GM03348 (cell line): Measurements from ENCODE around the gene MAB21L1.

Experiments used
- DNase-seq: peaks from one replicate; pipeline ENCODE4 v3.0.0; 2012; ENCODE audit warnings: low spot score

MAB21L1 gene

DNA sequence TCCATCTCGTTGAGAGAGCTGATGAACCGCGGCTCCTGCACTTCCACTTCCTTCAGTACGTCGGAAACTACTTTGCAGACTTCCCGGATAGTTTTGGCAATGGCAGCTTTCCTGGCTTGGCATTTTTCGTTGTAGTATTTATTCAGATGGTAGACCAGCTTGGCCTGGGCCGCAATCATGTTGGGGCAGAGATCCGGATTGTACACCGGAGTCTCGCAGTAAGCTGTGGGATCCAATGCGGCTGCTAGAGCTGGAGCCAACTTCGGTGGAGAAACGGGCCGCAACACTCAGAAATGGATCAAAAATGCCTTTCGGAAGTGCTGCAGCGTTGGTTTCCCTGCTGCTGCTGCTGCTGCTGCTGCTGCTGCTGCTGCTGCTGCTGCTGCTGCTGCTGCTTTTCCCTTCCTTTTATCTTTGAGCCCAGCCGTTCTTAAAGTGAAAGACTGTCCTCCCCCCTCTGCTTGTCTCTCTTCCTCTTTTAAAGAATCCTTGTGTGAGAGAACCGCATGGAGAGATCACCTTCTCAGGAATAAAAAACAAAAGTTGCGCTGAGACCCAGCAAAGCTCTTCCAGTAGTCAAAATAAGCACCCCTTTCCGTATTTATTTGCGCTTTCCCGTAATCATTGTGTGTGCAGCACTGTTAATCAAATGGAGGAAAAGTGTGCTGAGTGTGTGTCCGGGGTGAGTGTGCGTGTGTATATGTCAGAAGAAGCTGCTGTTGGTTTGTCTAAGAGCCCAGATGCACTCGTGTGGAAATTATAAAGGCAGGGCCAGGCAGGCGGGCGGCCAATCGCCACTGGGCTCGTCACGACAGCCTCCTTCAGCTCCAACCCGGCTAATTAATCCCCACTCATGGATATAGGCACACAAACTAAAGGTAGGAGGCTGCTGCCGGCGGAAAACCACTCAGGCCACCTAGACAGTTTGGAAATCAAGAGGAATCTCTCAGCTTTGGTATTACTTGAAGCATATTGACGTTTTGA, at the start of gene MAB21L1:
Gene MAB21L1 (minus strand): TSS at position 730 of the 984 bp plus-strand sequence. CDS start 551 bp downstream, at position 179.
- peak; percentile 89 for DNase-seq

DNA sequence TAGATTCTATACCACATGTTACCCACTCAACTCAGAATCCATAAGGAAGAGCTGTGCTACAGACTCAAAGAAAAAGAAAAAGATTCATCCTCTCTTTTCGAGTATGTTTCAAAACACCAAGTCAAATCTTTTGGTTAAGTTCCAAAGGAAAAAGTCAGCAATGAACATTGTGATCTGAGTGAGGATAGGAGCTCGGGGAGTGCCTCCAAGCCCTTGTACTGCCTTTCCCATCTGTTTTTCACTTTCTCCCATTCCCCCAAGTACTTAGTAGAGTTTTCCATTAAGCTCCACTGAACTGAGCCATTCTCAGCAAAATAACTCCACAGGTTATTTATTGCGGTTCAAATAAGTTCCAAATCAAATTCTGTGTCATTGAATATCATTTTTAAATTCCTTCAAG, 47.7 kb upstream of the MAB21L1 start:
- DNase-seq: no peak

DNA sequence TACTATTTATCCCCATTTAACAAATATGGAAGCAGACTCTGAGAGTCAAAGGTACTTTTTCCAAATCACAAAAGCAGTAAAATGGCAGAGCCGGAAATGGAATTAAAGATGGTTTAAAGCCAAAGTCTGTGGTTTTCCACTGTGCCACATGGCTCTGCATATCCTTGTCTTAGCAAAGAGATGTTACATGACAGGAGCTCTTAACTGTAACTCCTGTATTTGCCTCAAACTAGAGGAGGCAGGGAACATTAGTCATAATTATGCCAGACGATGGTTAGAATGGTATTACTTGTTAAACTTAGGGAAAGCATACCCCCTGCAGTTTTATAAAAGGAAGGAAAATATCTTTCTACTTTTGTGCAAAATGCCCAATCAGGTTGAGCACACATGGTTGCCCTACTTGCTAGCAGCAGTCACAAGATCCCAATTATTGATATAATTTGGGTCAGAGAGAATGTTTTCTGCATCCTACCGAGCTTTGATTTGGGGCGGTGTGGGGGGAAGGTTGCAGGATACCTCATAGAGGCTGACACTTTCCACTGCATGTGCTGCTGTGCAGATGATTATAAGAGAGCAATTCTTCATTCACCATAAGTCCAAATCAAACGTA, 42.0 kb upstream of the MAB21L1 start:
- no peak for DNase-seq

DNA sequence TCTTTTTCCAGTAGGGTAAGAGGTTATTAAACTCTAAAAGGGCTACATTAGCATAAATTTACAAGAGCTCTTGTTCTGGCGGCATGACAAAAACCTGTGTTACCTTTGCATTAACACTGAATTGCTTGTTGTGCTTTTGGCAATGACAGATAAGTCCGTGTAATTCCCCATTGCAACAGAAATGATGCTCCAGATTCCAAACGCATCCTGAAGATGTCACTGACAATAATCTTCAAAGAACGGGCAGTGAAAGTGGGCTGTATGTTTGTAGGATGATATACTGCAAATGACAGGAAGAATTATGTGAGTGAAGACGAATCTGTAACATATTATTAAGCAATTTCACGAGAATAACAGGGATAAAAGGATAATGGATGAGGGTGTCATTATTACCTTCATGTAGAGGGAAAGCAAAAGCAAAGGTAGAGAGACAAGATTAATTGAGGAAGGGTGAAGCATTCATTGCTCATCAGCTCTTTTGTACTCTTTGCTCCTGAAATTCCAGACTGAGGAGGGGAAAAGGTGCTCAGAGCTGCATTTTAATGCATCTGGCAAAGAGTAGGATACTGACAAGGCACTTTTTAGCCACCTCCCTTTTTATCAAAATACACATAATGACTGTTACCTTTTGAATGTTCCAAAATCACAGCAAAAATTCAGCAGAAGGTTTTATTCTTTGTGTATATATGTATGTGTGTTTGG, 38.5 kb upstream of the MAB21L1 start:
- no peak for DNase-seq

DNA sequence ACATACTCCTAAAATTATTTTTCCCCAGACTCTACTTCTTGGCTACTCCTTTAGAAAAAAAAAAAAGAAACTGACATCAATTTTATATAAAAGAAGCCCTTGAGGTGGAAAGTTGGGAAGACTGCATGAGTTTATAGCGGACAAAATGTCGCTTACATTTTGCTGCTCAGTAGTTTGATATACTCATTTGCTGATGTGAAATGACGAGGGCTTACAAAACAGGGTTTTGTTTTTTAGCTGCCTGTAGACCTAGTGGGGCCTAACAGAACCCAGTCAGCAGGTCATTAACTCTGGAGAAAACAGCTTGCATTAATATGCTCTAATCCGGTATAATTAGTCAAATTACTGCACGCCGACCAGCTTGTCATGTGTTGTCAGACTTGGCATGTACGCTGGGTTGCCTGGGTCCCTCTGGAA, 37.6 kb upstream of the MAB21L1 start:
- DNase-seq: no peak

DNA sequence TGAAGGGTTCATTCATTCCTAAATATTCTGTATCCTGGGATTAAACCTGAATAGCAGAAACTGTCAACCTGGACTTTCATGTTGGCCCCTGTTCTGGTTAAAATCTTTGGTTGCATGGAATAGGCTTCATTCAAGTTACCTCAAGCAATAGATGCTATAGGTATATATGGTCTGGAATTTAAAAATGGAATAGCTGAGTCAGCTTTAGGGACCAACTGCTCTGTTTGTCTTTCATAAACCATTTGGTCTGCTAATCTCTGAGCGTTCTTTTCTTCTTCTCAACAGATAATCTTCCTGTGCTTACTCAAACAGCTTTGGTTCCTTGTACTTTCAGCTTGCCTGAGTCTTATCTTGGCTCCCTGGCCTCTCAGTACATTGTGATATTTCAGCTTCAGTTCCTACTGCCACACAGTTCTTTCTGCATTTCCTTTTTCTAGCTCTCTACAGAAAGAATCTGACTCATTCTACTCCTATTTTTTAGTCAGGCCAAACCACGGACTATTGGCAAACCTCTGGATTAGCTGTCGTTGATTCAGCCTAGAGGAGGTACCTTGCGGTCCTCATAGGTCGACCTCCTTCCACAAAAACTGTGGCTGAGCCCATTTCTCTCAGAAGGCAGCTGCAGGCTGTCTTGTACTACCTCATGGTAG, 35.9 kb upstream of the MAB21L1 start:
- peak; percentile 90 for DNase-seq

DNA sequence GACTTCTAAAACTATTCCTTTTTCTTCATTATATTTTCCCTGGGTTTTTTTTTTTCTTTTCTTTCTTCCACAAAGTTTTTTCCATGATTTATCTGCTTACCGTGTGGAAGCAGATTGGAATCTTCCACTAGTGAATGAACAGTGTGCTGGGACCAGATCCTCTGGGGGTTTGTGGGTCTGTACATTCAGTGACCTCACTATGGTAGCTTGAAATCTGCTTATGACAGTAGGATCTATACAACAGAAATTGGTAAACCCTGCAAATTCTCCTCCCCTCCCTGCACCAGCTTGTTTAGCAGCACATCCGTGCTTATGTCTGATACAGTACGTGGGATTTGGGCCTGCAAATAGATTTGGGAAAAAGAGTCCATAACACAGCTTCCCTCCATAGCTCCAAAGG, 26.0 kb upstream of the MAB21L1 start:
- no peak for DNase-seq

DNA sequence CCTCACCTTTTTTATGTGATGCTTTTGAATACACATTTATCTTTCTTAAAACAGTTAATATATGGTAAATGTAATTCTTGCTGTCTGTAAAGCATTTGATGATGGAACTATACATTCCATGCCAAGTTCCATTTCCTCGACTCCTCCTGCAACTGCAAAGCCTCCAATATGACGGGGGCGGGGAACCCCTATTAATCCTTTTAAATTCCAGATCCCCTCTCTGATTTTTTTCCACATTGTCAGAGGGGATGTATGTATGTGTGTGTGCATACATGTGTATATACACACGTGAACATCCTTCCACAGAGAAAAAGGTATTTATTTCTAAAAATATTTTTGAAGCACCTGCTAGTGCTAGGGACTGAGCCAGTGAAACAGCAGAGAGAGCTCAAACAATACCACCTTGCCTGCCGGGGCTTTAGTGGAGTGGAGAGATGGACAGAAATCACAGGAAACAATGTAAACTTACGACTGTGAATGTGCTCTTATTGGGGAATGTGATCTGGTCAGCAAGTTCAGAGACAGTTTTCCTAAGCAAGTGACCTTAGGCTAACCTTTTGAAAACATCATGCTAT, 25.3 kb upstream of the MAB21L1 start:
- DNase-seq: no peak

DNA sequence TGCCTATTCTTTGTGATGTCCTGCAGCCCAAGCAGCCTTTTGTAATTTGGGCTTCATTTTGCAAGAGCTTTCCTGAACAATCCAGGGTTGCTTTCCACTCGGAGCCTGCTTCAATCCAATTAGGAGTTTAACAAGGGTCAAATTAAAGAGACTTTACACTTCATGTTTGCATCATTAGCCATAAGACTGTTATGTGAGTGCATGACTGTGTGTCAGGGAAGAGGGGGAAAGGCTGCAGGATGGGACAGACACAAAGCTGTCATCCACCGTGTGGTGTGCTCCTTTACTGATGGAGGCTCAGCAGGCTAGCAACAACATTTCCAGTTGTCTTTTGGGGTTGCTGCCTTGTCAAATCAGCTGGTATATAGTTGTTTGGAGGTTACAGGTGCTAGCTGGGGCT, 23.7 kb upstream of the MAB21L1 start:
- DNase-seq: no peak

DNA sequence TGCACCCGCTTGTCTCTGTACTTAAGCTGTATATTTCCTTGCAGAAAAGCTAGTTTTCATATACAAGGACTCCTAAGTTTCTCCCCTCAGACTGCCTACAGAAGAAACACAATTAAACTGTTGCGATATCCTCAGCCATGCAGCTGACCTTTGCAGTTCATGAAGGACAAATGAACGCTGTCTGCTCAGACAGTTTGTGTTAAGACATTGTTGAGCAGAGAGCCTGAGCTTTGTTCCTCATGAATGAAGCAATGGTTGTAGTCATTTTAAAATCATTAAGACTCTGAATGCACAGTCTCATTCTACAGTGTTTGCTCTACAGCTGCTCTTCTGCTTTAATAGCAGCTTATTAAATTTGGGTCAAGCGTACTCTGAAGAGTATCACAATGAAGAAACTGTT, 23.2 kb upstream of the MAB21L1 start:
- DNase-seq: no peak

DNA sequence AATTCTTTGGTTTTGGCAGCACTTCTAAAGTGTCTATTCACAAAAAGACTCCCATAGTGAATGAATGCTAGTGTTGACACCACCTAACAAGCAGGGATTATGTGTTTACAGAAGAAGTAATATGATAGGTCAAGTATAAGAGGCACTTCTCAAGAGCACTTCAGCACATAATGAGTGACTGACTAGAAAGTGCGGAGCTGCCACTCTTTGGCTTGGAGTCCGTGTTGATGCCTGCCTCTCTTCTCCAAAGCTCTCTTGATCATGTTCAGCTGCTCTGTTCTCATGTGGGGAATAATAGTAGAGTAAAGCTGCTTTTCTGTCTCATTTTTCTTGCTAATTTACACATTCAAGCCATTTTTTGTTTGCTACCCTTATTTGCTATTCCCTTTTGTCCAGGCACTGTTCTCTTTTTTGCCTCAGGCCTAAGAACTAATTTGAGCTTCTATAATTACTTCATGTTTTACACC, 22.7 kb upstream of the MAB21L1 start:
- DNase-seq: no peak

DNA sequence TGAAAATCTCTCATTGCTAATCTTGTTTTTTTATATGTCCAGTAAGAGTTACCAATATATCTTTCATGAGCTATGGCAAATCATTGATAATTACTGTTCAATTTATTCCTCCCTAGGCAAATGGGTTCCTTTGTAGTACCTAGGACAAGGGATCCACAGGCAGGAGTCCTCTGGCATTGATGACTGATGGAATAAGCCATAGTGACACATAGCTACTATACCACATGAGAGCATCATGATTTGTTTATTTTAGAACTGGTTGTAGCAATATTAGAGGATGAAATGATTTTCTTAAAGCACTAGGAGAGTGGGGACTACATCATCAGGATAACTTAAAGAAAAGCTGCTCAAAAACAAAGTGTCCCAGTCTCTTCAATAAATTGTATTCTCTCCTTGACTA, 21.7 kb upstream of the MAB21L1 start:
- DNase-seq: no peak

DNA sequence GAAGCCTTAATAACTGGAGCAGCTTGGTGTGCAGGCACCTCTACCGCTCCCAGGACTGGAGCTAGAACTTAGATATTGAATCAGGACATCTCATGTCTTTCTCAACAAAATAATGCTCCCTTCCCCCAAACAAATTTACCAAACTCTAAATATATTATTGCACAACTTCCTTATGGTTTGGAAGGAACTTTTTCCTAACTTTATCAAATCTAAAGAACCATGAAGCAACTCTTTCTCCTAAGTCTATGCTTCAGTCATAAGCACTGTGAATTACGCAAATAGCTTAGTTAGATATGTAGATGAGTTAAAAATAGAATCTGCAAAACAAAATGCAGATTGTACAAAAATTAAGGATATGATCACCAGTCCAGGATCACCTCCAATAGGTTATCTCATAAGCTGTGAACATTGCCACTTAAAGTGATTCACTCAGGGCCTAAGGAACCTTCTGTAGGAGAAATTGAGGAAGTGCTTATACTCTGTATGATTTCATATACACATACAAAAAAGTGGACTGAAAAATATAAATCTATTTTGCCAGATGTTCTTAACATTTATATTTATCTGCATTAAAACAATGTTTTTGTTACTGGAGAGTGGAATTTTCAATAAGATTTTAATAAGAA, 20.4 kb upstream of the MAB21L1 start:
- DNase-seq: no peak

DNA sequence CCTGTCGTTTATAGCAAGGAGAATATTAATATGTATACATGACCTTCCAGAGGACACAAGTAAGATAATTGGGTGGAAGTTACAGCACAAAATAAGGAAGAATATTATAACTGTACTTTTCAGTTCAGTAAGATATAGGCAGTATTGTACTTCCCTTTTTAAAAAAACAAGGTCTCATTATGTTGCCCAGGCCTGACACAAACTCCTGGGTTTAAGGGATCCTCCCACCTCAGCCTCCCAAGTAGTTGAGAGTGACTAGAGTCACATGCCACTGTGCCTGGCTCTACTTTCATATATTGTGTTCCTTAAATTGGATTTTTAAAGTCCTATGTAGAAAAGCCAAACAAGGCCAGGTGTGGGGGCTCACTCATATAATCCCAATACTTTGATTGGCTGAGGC, 19.5 kb upstream of the MAB21L1 start:
- DNase-seq: no peak

DNA sequence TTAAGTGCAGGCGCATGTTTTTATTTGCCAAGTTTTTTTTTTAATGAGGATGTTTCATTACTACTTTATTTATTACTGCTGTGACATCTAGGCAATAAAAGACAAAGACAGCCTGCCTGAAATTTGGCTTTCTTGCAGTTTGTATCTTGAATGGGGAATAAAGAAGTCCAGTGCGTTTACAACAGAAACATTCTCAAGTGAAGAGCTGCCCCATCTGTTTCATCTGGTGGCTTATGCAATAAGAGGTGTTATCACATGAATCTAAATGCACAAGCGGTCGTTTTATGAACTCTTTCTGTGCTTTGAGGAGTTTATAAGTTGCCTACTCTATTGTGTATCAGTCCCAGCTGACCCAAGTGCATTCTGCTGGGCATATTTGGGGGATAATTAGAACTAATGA, 12.6 kb upstream of the MAB21L1 start:
- DNase-seq: no peak

DNA sequence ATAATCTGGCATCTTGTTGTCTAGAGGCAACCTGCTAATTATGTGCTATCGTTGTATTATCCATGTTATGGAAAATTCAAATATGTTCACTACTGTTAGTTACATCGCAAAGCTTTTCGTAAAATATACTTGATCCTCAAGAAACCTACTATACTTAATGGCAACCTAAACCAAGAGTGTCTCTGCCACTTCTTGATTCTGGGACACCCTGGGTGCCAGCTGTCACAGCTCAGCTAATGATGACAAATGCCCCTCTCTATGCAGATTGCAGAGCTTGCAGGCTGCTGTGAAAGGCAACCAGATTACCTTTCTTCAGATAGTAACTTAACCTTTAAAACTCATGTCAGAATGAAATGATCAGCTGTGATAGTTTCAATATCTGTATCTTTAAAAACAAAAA, 8.9 kb upstream of the MAB21L1 start:
- DNase-seq: no peak

DNA sequence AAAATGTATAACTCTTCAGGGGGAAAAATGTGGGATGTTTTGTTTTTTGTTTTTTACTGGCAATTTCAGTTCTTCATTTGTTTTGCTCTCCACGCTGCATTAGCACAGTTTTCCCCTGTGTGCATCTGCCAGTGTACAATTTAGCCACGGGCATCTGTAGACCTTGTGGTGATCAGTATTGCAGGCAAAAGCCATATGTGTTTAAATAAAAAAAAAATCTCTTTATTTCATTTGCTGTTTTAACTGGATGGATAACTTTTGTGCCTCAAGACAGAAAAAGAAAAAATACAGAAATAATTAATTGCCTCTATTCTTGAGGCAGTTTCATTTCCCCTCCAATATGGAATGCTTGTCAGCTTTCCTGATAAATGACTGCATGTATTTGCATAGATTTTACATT, 7.9 kb upstream of the MAB21L1 start:
- no peak for DNase-seq

DNA sequence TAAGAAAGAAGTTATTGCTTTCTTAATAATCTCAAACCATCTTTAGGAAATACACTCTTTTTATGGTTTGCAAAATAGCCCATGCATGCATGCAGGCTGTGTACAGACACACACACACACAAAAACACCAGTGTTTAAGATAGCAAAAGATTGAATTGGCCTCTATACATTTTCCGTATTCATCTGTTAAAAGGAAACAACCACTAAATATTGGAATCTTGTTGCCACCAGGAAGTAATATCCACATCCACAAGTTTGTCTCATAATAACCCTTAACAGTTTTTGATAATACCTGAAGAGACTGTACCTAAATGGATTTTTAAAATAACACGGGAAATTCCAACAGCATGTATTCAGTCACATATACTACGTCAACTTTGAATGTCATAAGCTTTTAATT, 7.3 kb upstream of the MAB21L1 start:
- DNase-seq: no peak

DNA sequence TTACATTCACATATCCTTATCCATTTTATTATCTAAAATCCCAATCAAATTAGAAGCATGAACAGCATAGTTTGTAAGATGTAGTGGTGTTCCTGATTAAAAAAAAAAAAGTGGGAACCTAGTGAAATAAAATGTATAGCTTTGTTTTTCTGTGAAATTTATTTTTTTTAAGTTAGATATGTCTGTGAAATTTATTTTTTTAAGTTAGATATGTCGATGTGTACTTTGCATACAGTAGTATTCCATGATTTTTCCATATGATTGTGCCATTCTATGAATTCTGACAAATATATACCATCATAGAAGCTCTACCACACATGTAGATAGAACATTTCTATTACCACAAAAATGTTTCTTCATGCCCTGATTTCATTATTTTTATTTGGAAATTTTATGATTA, 6.0 kb upstream of the MAB21L1 start:
- DNase-seq: no peak

DNA sequence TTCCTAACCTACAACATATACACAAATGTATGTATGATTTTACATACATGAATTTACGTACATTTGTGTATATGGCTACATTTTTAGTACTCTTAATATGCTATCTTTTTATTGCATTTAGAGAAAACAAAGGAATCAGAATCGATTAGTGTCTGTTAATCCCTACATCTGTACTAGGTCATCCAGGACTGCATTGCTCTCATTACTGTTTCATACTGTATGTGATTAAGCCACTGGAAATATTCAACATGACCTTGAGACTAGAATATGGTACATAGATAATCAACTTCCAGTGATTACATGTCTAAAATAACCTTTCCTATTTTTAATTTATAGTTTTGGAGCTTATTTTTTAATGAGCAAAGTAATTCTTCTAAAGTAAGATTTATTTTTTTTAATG, 5.3 kb upstream of the MAB21L1 start:
- no peak for DNase-seq

DNA sequence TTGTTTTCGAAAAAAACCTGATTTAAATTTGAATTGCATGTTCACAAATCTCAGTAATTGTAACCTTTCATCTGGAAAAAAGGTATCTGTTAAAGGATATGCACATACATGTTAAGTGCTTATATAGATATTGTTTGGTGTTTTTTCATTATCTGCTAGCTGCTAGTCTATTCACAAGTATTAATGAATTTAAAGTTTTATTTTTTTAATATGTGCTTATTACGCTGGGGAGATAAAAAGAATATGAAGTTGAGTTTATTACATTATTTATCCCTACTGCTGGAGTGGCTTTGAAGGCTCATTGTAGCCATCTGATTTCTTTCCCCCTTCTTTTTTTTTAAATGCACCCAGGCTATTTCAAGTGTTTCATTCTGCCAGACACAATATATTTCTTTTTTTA, 3.9 kb upstream of the MAB21L1 start:
- no peak for DNase-seq
